CMK (cell line): ENCODE data around the gene LEPROT.

Source experiments
- DNase-seq: peaks from one replicate; pipeline ENCODE4 v3.0.0-alpha.2; 2010; ENCODE audit warnings: low read depth

The LEPROT gene

DNA sequence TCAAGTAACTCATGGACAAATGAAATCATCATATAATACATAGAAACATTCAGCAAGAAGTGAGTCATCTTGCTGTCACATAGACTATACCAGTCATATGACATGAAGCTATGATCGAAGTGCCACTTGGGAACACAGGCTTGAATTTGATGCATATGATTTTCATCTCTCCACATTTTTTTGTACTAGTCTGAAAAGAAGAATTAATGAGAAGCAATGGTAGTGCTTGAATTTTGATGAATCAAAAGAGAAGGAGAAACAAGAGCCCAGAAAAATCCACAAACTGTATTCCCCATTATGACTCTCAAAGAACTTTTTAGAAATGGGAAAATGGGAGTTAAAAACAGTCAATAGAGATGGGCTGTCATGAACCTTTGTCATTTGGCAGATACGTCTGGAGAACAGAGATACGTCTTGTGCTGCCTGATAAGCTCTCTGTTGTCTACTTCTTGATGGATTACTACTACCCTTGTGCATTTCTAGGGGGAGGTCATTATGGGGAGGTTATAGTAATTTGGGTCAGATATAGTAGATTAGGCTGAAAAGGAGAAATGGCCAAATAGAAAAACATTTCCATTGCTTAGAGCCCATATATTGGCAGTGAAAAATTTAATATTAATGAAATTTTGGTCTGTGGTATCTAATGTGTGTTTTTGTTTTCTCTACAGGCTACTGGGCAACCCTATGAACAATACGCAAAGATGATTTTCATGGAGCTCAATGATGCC is 8.0 kb upstream of the LEPROT start:
- peak; percentile 49 for DNase-seq

DNA sequence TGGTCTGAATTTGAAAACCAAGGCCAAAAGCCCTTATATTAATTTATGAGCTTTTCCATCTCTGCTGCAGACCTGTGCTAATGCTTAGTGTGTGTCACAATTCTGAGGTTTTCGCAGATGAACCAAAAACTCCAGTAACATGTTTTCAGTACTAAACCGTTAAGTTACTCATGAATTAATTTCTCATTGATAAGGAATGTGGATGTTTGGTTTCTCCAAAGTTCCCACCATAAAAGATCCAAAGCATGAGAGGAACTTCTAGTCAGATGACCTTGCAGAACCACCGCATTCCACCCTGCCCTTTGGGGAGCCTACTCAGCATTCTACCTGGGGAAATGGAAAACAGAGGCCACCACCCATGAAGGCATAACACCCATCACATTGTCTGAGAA is 7.5 kb upstream of the LEPROT start:
- no peak for DNase-seq

DNA sequence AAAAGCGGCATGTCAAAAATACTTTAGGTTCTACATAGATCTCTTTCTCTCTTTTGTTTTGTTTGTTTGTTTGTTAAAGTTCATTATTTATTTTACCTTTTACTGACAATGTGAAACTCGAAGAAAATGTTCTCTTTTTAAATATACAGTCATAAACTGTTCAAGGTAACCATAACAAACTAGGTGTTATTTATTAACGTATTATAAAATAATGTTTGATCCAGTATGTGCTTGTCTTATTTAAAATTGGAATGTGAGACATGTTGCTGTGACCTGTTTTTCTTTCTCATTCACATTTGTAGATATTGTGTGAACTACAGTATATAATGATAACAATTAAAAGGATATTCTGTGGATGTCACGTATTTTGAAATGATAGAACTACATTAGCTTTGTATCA is 5.9 kb upstream of the LEPROT start:
- no peak for DNase-seq

DNA sequence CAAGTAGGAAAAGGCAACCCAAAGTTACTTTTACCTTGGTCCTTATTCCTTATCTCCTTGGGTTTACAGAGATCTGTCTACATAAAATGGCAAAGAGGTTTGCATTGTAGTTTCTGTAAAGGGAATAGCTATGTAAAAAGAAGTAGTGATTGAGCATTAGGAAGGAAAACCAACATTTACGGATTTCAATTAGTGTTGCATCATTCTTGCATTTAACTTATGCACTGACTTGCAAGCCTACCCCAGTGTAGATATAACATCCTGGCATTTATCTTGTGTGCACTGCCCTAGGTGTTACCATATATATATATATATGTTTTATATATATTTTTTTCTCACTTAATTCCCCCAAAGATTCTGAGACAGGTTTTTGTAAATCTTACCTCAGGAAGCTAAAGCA is 3.7 kb upstream of the LEPROT start:
- DNase-seq: no peak

DNA sequence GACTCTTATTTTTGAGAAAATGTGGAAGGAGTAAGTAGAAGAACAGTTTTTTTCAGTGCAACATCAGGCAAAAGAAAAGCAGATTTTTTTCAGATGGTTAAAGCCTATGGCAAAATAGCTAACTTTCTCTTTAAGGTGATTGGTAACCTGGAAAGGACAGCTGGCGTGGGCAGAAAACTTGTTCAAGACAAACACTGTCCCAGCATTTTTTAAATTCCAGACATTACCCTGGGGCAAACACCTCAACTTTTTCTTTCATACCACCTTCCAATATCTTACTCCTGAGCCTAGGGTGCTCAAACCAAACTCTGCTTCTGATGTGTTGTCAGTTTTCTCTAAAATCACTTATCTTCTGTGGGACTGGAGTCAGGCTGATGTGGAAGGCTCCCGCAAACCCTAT is 2.7 kb upstream of the LEPROT start:
- no peak for DNase-seq

DNA sequence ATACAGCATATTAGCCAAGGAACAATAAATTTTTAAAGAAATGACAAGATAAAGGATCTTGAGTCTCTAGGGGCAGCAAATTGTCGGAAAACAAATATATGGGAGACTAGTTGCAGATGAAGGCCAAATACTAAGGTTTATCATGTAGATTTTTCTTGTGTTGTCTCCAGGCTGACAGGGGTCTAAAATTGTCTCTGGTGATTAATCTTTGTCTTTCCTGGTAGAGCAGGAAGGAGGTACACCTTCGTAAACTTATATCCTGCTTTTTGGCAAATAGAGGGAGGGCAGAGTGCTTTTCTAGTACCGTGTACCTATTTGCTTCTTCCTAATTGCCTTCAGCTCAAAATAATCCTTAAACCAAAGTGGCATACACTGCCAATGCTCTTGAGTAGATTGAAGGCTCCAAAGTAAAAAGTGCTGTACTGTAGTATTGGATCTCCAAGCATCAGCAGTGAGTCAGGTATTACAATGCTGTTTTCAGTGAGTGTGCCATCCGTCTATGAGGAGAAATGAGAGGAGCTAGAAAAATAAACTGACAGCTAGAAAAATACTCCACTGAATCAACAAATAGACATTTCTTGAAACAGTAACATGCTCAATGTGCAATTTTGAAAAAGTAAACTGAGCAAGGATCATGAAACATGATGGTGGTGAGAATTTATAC is 1.8 kb upstream of the LEPROT start:
- DNase-seq: no peak

DNA sequence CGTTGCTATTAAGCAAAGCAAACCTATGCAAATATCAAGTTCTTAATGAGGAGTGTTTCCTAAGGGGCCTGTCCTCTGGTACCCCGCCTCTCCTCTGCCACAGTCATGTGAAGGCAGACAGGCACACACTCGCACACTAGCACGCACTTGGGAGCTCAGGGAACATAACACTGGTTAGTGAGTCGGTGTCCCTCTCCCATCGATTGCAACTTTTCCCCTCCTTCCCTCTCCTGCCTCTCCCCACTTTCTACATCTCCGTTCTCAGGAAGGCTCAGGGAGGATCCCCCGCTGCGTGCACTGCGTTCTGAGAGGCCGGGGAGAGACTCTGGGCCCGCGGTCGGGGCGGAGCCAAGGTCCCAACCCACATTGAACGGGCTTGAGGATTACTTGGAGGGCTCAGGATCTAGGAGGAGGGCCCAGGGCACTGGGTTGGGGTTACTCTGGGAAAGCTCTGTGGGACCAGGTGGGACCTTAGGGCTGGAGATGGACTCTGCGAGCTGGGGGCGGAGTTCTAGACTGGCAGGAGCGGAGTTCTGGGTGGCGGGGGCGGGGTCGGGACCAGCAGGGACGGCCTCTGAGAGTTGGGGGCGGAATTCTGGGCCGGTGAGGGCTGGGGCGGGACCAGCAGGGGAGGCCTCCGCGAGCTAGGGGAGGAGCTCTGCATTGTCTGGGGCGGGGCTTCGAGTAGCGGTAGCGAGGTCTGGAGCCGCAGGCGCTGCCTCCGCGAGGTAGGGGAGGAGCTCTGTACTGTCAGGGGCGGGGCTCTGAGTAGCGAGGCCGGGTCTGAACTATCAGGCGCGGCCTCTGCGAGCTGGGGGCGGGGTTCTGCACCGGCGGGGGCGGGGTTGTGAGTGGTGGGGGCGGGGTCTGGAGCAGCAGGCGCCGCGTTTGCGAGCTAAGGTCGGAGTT is 533 bp upstream of the LEPROT start:
- peak; percentile 91 for DNase-seq

DNA sequence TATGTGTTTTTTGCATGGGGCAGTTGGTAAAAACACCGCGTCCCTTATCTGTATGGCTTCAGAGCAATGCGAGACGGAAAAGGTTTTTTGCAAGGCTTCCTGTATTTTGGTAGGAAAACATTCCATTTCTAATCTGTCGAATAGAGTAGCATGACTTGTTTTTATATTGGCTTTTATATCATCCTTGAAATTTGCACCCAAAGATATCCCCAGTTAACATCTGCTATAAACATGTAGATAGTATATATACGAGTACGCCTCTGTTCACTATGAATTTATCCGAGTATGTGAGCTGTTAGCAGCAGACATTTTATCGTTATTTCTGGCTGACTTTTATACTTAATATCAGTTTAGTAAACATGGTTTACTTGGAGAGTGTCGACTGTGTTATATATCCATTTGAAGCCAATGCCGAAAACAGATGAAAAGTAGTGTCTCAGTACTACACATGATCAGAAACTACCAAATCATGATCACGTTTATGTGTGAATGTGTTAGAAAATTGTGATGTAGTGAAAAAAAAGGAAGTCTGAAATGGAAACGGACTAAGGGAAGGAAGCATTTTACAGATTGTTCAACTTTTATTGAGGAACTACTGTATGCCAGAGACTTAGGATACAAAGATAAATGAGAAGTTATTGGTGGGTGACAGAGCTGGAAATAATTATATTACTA is 1.0 kb downstream of the LEPROT start:
- no peak for DNase-seq

DNA sequence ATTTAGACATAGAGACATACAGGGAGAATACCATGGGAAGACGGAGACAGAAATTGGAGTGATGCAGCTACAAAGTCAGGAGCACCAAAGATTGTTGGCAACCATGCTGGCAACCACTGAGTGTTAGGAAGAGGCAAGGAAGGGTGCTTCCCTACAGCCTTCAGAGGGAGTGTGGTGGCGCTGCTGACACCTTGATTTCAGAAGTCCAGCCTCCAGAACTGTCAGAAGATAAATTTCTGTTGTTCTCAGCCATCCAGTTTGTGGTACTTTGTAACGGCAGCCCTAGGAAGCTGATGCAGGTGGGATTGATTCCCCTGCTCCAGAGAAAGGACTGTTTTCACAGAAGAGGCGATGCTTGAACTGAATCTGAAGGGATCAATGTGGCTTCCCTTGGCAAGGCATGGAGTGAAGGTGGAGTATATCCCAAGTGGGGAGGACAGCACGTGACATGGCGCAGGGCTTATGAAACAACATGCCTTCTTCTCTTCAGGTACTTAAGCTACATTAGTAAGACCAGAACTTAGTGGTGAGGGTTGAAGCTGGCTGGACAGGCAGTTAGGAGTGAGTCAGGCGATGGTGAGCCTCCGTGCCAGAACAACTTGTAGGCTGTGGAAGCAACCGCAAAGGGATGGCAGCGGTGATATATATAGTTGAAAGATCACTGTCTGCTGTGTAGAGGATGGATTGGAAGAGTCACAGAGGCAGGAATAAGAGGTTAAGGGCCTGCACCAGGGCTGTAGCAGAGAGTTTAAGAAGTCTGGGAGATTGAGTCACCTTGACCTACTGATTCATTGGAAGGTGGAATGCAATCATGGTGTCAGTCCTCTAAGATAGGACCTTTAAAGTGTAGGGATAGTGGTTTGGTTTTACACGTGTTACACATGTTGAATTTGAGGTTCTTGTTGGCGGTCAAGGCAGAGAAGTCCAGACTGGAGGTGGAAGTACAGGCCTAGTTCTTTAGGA is 2.1 kb downstream of the LEPROT start:
- DNase-seq: no peak

DNA sequence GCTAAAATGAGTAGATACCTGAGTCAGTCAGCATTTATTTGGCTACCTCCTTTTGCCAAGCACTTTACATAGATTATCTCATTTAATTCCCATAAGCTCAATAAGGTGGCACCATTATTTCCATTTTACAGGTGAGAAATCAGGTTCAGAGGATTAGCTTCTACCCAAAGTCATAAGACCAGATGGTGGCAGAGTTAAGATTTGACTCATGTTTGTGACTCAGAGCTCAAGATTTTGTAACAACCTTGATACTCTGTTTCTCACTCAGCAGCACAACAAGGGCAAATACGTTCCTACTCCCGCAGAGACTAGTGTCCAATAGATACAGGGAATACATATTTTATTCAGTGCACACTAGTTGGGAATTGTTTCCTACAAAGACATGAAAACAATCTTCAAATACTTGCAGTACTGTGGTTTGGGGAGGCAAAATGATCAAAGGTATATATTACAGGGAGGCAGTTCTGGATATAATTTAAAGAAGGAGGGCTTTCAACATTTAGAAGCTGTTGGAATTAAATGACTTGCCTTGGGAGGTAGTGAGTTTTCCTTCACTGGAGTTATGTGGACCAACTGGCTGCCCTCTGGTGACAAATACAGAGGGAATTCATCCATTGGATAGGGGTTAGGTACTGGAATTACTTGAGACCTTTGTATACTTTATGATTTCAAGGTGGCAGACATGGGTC is 3.6 kb downstream of the LEPROT start:
- no peak for DNase-seq

DNA sequence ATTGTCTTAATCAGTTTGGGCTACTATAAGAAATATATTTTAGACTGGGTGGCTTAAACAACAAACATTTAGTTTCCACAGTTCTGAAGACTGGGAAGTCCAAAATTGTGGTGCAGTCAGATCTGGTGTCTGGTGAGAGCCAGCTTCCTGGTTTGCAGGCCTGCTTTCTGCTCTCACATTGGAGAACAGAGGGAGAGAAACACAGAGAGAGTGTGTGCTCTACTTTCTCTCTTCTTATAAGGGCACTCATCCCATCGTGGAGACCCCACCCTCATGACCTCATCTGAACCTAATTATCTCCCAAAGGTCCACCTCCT is 4.1 kb downstream of the LEPROT start:
- DNase-seq: no peak

DNA sequence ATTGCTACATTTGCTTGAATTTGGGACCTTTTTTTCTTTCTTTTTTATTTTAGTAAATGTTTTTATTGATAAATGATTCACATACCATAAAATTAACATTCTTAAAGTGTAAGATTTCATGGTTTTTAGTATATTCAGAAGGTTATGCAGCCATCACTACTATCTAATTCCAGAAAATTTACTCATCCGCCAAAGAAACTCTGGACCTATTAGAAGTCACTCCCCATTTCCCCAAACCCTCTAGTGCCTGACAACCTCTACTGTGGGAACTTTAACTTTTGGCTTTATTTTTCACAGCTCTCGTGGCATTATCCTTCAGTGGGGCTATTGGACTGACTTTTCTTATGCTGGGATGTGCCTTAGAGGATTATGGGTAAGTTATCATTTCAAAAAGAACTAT is 4.5 kb downstream of the LEPROT start:
- no peak for DNase-seq

DNA sequence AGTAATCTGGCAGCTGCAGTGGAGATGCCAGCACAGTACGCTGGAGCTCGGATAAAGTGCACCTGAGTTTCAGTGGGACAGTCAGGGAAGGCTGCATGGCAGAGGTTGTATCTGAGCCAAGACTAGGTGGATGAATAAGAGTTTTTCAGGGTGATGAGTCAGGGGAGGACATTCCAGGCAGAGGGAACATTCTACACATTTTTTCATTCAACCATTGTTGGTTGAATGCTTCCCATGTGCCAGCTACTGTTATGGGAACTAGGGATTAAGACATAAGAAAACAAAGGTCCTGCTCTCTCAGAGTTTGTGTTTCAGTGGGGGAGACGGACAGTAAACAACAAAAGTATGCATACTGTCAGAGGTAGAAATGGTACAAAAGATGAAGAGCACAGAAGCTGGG is 5.2 kb downstream of the LEPROT start:
- DNase-seq: no peak

DNA sequence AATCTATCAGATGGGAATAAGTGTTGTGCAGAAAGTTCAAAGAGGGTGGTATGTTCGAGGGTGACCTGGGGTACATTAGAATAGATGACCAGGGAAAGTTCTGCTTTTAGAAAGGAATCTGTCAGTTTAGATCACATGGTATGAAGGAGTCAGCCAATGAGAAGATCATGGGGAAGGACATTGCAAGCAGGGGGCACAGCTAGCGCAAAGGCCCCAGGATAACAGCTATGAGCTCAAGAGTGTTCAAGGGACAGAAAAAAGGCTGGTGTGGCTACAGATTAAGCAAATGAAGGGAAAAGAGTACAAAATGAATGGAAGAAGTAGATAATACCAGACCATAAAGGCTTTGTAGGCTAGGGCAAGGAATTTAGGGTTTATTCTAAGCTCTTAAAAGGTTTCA is 8.6 kb downstream of the LEPROT start:
- no peak for DNase-seq

DNA sequence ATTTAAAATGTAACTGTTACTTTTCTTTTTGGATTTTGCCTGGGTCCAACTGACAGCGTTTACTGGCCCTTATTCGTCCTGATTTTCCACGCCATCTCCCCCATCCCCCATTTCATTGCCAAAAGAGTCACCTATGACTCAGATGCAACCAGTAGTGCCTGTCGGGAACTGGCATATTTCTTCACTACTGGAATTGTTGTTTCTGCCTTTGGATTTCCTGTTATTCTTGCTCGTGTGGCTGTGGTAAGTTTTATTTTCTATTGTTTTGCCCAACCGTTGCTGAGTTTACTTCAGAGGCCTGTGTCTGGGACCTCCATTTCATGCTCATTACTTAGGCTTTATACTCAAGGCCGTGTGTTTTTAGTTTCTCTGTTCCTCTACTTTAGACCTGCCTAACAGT is 9.3 kb downstream of the LEPROT start:
- no peak for DNase-seq

DNA sequence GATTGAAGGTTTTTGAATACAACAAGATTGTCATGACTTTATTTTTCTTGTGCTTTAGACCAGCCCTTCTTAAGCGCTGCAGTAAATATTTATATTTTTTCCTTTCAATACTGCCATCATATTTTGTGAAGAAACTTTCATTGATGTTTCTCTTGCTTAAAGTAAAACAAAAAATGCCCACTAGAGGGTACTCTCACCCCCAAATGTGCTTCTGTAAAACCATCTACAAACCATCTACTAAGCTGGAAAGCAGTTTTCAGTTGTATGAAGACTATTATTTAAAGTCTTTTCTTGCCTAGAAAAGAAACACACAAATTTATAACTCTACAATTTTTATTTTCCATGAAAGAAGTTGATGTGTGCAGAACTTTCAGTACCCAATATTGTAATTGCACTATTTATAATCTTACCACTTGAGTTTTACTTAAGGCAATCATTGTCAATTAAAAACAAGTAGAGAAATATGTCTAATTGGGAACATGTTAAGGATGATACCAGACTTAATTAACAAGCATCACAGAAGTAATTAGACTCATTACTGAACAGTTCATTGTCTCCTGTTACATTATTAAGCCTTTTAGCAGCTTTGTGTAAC is 10.7 kb downstream of the LEPROT start:
- no peak for DNase-seq

DNA sequence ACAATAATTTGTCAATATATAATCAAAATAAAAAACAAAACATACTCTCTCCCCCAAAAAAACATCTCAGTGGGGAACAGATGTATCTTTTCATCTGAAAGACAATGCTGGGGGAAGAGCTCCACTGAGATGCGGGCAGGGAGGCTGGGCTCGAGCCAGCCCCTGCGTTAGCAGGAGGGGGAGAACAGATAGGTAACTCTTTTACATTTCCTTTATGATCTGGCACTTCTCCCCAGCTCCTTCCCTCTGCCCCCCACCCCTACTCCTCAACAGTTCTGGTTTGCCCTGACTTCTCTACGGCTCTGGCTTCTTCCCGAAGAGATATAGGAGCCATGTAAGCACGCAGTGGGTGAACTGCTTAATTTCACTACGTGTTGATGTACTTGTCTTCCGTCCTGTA is 12.4 kb downstream of the LEPROT start:
- DNase-seq: no peak

DNA sequence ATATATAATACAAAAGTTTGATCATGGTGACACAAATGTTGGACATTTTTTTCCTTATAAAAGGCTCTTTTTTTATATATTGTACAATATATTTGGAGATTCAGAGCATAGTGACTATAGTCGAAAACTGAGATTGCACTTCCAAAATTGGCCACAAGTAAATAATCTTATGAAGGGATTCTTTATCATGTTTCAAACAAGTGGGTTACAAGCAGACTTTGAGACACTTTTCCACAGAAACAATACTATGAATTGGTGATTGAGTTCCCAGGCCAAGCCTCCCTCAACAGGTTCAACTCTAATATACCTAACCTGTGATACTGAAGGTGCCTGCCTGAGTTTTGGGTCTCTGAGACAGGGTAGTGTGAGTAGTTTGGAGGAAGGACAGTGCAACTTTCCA is 13.8 kb downstream of the LEPROT start:
- no peak for DNase-seq

DNA sequence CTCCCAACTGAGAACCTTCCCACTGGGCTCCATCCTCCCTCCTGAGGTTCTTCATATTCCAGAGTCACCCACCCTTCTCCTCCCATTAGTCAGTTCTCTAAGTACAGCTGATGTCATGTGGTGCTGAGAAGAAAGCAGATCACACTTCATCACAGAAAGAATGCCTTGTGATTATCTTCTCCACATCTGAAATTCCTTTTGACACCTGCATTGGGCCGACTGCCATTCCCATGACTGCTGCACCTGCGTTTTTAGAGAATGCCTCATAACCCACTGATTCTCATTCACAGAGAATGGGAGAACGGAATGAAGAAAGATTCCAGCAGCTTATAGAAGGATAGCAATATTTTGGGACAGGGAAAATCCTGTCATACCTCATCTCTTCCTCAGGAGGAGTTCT is 14.3 kb downstream of the LEPROT start:
- no peak for DNase-seq

DNA sequence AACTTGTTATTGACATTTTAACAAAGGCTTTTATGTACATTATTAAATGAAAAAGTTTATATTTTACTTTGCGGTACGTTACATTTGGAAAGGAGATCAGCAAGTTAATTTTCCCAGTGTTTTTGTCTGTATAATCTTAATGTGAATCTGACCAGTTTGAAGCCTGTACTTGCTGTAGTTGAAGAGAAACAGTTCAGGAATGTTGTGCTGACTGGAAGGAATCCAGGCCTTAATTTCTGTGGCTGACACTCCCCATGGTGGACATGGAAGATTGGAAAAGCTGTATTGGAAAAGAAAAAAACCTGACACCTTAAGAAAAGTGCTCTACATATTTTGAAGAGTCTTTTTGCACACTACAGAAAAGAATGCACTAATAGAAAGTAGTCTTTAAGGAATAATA is 15.5 kb downstream of the LEPROT start:
- DNase-seq: no peak
